ENCODE measurements around the gene HOMER1. TPM values are rescaled to one million over a fixed set of nuclear protein-coding genes. Genes with fewer than 3 reads are reported as not detected.

The HOMER1 gene
- total and polyA plus RNA-seq, 7 donors, result 0.23 to 31.0 (median 8.3) TPM

GRCh38 chr5:79333852-79334557, 179.9 kb downstream of the HOMER1 start:
- Histone ChIP-seq H3K27me3 (no peaks in the 10 kb centered on the region), H3K36me3 (no peaks in the 10 kb centered on the region), H3K4me3 (no peak overlapping the region), H3K4me1 (no peaks in the 10 kb centered on the region), H3K9me3 (no peaks in the 10 kb centered on the region), H3K27ac (no peak overlapping the region)
- TF ChIP-seq POLR2AphosphoS5 (IDR thresholded peaks at IDR 0.05), result no peak
- no peak for TF ChIP-seq EP300 (IDR thresholded peaks at IDR 0.05)
- no peak for TF ChIP-seq CTCF (IDR thresholded peaks at IDR 0.05)
- no peak for TF ChIP-seq POLR2A (IDR thresholded peaks at IDR 0.05)
- no peak for DNase-seq
- intact Hi-C loops (cut with DNase I), result no loop called here
- WGBS, 2 donors, result 79 to 82% methylated on average over 10 of the region's 10 CpGs

- no peak for TF ChIP-seq POLR2A (IDR thresholded peaks at IDR 0.05)
- TF ChIP-seq POLR2AphosphoS5 (IDR thresholded peaks at IDR 0.05), result no peak
- TF ChIP-seq EP300 (IDR thresholded peaks at IDR 0.05), result no peak
- no peak for TF ChIP-seq CTCF (IDR thresholded peaks at IDR 0.05)
- Histone ChIP-seq H3K27me3 (no peaks in the 10 kb centered on the region), H3K4me1 (no peaks in the 10 kb centered on the region), H3K9me3 (no peaks in the 10 kb centered on the region), H3K36me3 (no peaks in the 10 kb centered on the region), H3K4me3 (no peak overlapping the region), H3K27ac (no peak overlapping the region)
- DNase-seq, result no peak
- WGBS, 2 donors, result 79 to 85% methylated on average over 5 of the region's 5 CpGs
- intact Hi-C loops (cut with DNase I), result no loop called here
Measured at GRCh38 chr5:79330071-79330470, 183.9 kb downstream of the HOMER1 start.

- H3K27me3 ChIP-seq, result no peaks in the 10 kb centered on the region
Measured at GRCh38 chr5:79329453-79329852, 184.5 kb downstream of the HOMER1 start.

More at GRCh38 chr5:79329453-79329852, 184.5 kb downstream of the HOMER1 start:
- no peak overlapping the region for H3K27ac ChIP-seq
- no peaks in the 10 kb centered on the region for H3K4me1 ChIP-seq
- WGBS, 2 donors, result 89 to 94% methylated on average over 4 of the region's 4 CpGs
- H3K36me3 ChIP-seq, result peaks cover 0 to 1% (median 0%) of the 10 kb centered on the region in 4 donors
- DNase-seq, result no peak
- intact Hi-C loops (cut with DNase I), result no loop called here
- TF ChIP-seq CTCF (IDR thresholded peaks at IDR 0.05) (no peak), EP300 (IDR thresholded peaks at IDR 0.05) (no peak), POLR2AphosphoS5 (IDR thresholded peaks at IDR 0.05) (no peak), POLR2A (IDR thresholded peaks at IDR 0.05) (no peak)
- H3K4me3 ChIP-seq, result no peak overlapping the region
- no peaks in the 10 kb centered on the region for H3K9me3 ChIP-seq

Small RNAs within 50 kb of the gene (small RNA-seq; reads per million reads assigned to genes)
- gene RF00019, result 0 reads per million in 3 donors

Other genes starting within 250 kb of the HOMER1 start
- 10 to 100 TPM; 38.0 to 77.0 (median 62.1) TPM for gene TENT2, start 98.3 kb upstream of the HOMER1 start, total RNA-seq
- gene TENT2, start 98.3 kb upstream of the HOMER1 start, polyA plus RNA-seq, result 10 to 100 TPM; 13.6 to 22.7 (median 19.2) TPM
- 10 to 100 TPM in 1 of 4 donors, 1 to 10 TPM in 3; 5.2 to 21.0 (median 6.0) TPM for gene CMYA5, start 175.7 kb upstream of the HOMER1 start, total RNA-seq
- 1 to 10 TPM in 1 of 3 donors, under 1 TPM in 2; 0.46 to 1.8 (median 0.54) TPM for gene CMYA5, start 175.7 kb upstream of the HOMER1 start, polyA plus RNA-seq

Measured in sigmoid colon (tissue), 7 donors.